IPS-11a (cell line): ENCODE results near the gene VEGFA.

ENCODE experiments used
- H3K4me3 ChIP-seq: one replicate; pipeline ENCODE4 v1.5.1; 2013; ENCODE audit warnings: low read depth, low read length, control low read depth

Gene VEGFA

GRCh38 chr6:43771858-43772680 is 2.1 kb downstream of the VEGFA start:
- H3K4me3 ChIP-seq: peak overlapping the region; percentile 88

GRCh38 chr6:43772681-43773049 is 2.7 kb downstream of the VEGFA start:
- H3K4me3 ChIP-seq: peak overlapping the region; percentile 88

DNA sequence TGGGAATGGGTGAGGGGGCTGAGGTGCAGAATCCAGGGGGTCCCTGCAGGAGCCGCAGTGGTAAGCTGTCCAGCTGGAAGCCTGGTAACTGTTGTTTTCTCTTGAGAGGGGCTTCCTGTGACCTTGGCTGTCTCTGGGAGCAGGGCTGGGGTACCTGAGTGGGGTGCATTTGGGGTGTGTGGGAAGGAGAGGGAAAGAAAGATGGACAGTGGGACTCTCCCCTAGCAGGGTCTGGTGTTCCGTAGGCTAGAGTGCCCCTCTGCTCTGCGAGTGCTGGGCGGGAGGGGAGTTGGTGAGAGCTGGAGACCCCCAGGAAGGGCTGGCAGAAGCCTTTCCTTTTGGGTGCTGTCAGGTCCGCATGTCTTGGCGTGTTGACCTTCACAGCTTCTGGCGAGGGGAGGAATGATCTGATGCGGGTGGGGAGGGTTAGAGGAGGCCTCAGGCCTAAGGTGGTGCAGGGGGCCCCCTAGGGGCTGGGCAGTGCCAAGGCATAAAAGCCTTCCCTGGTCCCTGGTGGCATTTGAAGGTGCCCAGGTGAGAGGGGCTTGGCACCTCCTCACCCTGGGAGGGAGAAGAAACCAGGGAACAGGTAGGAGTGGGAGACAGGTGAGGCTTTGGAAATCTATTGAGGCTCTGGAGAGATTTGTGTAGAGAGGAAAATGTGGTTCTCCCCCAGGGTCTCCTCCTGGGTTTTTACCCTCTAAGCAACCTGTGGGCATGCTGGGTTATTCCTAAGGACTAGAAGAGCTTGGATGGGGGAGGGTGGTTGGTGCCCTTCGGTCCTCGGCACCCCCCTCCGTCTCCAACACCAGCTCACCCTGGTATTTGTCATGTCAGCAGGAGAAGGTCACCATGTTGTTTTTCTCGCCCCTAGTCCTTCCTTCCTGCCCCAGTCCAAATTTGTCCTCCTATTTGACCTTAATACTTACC is 3.3 kb downstream of the VEGFA start:
- H3K4me3 ChIP-seq: peak overlapping the region; percentile 88

GRCh38 chr6:43773980-43774775 is 4.2 kb downstream of the VEGFA start:
- H3K4me3 ChIP-seq: peak overlapping the region; percentile 4

DNA sequence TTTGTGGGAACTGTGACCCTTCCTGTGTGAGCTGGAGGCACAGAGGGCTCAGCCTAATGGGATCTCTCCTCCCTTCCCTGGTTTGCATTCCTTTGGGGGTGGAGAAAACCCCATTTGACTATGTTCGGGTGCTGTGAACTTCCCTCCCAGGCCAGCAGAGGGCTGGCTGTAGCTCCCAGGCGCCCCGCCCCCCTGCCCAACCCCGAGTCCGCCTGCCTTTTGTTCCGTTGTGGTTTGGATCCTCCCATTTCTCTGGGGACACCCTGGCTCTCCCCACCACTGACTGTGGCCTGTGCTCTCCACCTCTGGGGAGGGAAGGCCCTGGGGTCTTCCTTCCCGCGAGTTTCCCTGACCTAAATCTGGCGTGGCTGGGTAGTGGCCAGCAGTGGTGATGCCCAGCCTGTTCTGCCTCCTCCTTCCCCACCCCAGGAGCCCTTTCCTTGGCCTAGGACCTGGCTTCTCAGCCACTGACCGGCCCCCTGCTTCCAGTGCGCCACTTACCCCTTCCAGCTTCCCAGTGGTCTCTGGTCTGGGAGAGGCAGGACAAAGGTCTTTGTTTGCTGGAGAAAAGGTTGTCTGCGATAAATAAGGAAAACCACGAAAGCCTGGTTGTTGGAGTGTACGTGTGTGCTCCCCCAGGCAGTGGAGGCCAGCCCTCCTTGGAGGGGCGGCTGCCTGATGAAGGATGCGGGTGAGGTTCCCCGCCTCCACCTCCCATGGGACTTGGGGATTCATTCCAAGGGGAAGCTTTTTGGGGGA is 4.9 kb downstream of the VEGFA start:
- H3K4me3 ChIP-seq: no peak overlapping the region

- H3K4me3 ChIP-seq: no peak overlapping the region
Measured at GRCh38 chr6:43775535-43775885, 5.5 kb downstream of the VEGFA start.

DNA sequence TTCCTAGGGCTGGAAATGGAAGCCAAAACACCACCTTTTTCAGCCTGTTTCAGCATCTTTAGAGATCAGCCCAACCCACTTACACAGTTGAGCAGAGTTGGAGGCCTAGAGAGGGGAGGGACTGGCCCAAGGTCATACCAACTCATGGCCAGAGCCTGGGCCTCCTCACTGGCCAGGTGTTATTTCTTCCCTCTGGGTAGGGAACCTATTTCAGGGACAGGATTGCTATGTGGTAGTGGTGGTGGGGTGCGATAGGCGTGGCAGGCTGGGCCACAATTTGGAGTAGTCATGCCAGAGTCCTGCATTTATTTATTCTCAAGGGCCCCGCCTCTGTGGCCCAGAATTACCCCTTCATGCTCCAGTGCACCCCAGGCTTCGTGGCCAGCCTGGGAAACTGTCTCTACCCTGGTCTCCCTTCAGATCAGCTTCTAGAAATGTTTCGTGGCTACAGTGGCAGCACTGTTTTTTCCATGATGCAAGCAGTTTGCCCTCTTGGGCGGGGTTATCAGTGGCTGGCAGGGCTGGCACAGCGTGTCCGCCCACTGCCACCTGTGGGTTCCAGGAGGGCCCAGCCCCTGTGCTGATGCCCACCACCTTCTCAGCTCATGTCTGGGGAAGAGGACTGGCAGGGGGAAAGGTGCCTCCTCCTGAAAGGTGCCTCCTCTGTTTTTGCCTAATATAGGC is 6.2 kb downstream of the VEGFA start:
- no peak overlapping the region for H3K4me3 ChIP-seq

GRCh38 chr6:43776799-43777776 is 7.1 kb downstream of the VEGFA start:
- no peak overlapping the region for H3K4me3 ChIP-seq

- H3K4me3 ChIP-seq: no peak overlapping the region
Measured at GRCh38 chr6:43778131-43778855, 8.3 kb downstream of the VEGFA start.

DNA sequence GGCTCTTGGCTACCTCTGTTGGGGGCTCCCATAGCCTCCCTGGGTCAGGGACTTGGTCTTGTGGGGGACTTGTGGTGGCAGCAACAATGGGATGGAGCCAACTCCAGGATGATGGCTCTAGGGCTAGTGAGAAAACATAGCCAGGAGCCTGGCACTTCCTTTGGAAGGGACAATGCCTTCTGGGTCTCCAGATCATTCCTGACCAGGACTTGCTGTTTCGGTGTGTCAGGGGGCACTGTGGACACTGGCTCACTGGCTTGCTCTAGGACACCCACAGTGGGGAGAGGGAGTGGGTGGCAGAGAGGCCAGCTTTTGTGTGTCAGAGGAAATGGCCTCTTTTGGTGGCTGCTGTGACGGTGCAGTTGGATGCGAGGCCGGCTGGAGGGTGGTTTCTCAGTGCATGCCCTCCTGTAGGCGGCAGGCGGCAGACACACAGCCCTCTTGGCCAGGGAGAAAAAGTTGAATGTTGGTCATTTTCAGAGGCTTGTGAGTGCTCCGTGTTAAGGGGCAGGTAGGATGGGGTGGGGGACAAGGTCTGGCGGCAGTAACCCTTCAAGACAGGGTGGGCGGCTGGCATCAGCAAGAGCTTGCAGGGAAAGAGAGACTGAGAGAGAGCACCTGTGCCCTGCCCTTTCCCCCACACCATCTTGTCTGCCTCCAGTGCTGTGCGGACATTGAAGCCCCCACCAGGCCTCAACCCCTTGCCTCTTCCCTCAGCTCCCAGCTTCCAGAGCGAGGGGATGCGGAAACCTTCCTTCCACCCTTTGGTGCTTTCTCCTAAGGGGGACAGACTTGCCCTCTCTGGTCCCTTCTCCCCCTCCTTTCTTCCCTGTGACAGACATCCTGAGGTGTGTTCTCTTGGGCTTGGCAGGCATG is 9.2 kb downstream of the VEGFA start:
- no peak overlapping the region for H3K4me3 ChIP-seq

DNA sequence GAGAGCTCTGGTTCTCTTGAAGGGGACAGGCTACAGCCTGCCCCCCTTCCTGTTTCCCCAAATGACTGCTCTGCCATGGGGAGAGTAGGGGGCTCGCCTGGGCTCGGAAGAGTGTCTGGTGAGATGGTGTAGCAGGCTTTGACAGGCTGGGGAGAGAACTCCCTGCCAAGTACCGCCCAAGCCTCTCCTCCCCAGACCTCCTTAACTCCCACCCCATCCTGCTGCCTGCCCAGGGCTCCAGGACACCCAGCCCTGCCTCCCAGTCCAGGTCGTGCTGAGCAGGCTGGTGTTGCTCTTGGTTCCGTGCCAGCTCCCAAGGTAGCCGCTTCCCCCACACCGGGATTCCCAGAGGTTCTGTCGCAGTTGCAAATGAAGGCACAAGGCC is 9.8 kb downstream of the VEGFA start:
- no peak overlapping the region for H3K4me3 ChIP-seq

- no peak overlapping the region for H3K4me3 ChIP-seq
Measured at GRCh38 chr6:43780293-43780692, 10.3 kb downstream of the VEGFA start.

- no peak overlapping the region for H3K4me3 ChIP-seq
Measured at GRCh38 chr6:43780941-43781928, 11.2 kb downstream of the VEGFA start.

DNA sequence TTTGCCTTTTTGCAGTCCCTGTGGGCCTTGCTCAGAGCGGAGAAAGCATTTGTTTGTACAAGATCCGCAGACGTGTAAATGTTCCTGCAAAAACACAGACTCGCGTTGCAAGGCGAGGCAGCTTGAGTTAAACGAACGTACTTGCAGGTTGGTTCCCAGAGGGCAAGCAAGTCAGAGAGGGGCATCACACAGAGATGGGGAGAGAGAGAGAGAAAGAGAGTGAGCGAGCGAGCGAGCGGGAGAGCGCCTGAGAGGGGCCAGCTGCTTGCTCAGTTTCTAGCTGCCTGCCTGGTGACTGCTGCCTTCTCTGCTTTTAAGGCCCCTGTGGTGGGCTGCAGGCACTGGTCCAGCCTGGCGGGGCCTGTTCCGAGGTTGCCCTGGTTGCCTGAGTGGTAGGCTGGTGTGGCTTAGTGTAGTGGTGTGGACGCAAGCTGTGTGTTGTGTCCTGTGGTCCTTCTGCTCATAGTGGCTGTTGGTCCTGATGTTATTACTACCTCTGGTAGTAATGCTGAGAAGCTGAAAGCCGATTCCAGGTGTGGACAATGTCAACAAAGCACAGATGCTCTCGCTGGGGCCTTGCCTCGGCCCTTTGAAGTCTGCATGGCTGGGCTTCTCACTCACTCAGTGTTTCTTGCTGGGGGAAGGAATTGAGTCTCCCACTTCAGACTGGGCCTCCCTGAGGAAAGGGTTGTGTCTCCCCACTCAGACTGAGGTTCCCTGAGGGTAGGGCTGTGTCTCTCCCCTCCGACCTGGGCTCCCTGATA is 12.1 kb downstream of the VEGFA start:
- H3K4me3 ChIP-seq: no peak overlapping the region

DNA sequence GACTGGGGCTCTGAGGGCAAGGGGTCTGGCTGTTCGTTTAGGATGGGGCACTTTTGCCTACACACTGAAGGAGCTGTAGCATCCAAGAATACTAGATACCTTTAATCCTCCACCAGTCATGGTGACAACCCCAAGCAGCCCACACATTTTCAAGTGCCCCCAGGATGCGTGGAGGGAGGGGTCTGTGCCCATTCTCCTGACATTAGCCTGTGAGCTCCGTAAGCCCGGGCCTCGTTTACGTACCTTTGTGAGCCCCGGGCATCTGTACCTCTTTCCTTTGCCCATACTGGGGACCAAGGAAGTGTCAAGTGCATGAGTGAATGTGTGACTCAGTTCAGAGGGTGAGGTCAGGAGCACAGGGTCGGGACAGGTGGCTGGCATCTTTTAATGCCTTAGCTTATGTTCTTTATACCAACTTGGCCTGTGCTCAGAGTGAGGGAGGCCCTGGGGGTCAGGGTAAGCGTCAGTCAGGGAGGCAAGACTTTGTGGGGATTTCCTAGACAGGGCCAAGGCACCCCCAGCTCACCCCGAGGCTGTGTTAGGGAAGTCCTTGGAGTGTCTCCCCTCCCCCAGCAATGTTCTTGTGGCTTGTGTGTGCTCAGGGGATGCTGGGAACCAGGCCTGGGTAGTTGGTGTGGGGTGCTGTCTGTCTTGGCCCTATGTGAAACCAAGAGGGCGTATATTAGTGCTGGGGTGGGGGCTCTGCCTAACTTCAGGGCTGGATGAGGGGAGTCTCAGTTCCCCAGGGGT is 12.9 kb downstream of the VEGFA start:
- H3K4me3 ChIP-seq: no peak overlapping the region
